ENCODE measurements around the gene EXOG. TPM values are rescaled to one million over a fixed set of nuclear protein-coding genes. Genes with fewer than 3 reads are reported as not detected.

EXOG gene
- 9.5 and 11.8 TPM in 2 replicates for total RNA-seq

GRCh38 chr3:38496131-38496910 is at the start of gene EXOG:
TSS of gene EXOG (plus strand) at chr3:38496340. CDS start at chr3:38496368, 28 bp downstream.

GRCh38 chr3:38453075-38453912 is 42.8 kb upstream of the EXOG start, which contains the start of gene ACVR2B:
TSS of gene ACVR2B (plus strand) at chr3:38453890. CDS start at chr3:38454323, 433 bp downstream.

Small RNAs within 50 kb of the gene (small RNA-seq; reads per million reads assigned to genes)
- not detected for gene RF00019

Other genes starting within 250 kb of the EXOG start
- gene SLC22A13, start 230.5 kb upstream of the EXOG start, total RNA-seq, result 0.24 and 0.97 TPM in 2 replicates
- 0.16 and 0.49 TPM in 2 replicates for gene SLC22A14, start 214.0 kb upstream of the EXOG start, total RNA-seq
- gene XYLB, start 149.6 kb upstream of the EXOG start, total RNA-seq, result 6.2 and 13.5 TPM in 2 replicates
- 2.9 and 3.6 TPM in 2 replicates for gene ACVR2B, start 42.5 kb upstream of the EXOG start, total RNA-seq
- gene SCN5A, start 153.3 kb downstream of the EXOG start, total RNA-seq, result 0.24 and 0.32 TPM in 2 replicates